Prostate gland (tissue), 2 donors: ENCODE data around the gene HTR1D.

Experiments
- POLR2A ChIP-seq: fragments of 450-650 bp; IDR thresholded peaks from one replicate; pipeline ENCODE4 v1.6.1; 2016; ENCODE audit warnings: antibody characterized with exemption, mild to moderate bottlenecking
- TF ChIP-seq, protein P1 (sequence below), 4 experiments: fragments of 200-600 bp in 2 of 4; fragments of 450-650 bp in 2 of 4; sonication (generic) in 2 of 4; IDR thresholded peaks; 1 replicate in 3 of 4; 2 replicates in 1 of 4; pipeline ENCODE4 v1.5.1; 2016 to 2019; ENCODE audit warnings: antibody characterized with exemption in 4 of 4, mild to moderate bottlenecking in 2 of 4, moderate library complexity in 2 of 4

DNA sequence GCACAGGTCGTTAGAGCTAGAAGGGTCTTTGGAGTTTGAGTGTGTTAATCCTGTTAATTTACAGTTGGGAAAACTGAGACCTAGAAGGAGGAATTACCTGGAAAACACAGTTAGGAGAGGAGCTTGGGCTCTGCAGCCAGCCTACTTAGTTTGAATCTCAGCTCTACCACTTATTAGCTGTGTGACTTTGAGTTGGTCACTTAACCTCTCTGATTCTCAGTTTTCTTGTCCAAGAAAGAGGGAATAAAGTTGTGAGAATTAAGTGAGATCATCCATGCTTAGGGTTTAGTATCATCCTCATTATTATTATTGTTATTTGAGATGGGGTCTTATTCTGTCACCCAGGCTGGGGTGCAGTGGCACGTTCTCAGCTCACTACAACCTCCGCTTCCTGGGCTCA is 5.4 kb upstream of the HTR1D start:
- TF ChIP-seq, protein P1, sequence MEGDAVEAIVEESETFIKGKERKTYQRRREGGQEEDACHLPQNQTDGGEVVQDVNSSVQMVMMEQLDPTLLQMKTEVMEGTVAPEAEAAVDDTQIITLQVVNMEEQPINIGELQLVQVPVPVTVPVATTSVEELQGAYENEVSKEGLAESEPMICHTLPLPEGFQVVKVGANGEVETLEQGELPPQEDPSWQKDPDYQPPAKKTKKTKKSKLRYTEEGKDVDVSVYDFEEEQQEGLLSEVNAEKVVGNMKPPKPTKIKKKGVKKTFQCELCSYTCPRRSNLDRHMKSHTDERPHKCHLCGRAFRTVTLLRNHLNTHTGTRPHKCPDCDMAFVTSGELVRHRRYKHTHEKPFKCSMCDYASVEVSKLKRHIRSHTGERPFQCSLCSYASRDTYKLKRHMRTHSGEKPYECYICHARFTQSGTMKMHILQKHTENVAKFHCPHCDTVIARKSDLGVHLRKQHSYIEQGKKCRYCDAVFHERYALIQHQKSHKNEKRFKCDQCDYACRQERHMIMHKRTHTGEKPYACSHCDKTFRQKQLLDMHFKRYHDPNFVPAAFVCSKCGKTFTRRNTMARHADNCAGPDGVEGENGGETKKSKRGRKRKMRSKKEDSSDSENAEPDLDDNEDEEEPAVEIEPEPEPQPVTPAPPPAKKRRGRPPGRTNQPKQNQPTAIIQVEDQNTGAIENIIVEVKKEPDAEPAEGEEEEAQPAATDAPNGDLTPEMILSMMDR (IDR thresholded peaks at IDR 0.05): no peak
- no peak for TF ChIP-seq POLR2A
